GM12892 (cell line): ENCODE data around the gene UEVLD.

Experiments used
- POLR2A ChIP-seq: IDR thresholded peaks from 2 replicates; pipeline ENCODE4 v1.6.1; 2011; ENCODE audit warnings: low read depth, low read length, control low read depth
- POLR2AphosphoS5 ChIP-seq: IDR thresholded peaks from 2 replicates; pipeline ENCODE4 v1.6.1; 2011; ENCODE audit warnings: low read depth, low read length, control low read depth
- TAF1 ChIP-seq: IDR thresholded peaks from 2 replicates; pipeline ENCODE4 v1.6.1; 2011; ENCODE audit warnings: low read depth, mild to moderate bottlenecking, control low read depth, low read length, borderline replicate concordance

GRCh38 chr11:18614667-18615066 lies 26.1 kb upstream of the UEVLD start:
- TF ChIP-seq POLR2A (no peak), POLR2AphosphoS5 (no peak), TAF1 (no peak)
